H1 (cell line): ENCODE results near the gene SPIB. TPM values are rescaled to one million over a fixed set of nuclear protein-coding genes. Genes with fewer than 3 reads are reported as not detected.

Experiments used
- CTCF ChIA-PET: fragments of 300-600 bp; sonication (Branson Sonifier 250); formaldehyde crosslinking; loops from one replicate; lab custom pipeline; 2021; ENCODE audit not compliant: partially characterized antibody; lab: Charles Lee
- POLR2A ChIA-PET: fragments of 300-600 bp; sonication (Branson Sonifier 250); formaldehyde crosslinking; loops from one replicate; lab custom pipeline; 2021; ENCODE audit warnings: inconsistent platforms; ENCODE audit not compliant: partially characterized antibody; lab: Charles Lee
- DNase-seq, 2 experiments: peaks; one replicate each; pipeline versions ENCODE4 v3.0.0 to v3.0.0-alpha.2; 2010 to 2022; ENCODE audit warnings: low spot score in 2 of 2, low read depth in 1 of 2, mixed read lengths in 1 of 2
- FAIRE-seq: peaks from 2 replicates; lab custom pipeline; 2011; peaks lifted over from hg19 to GRCh38; lab: Jason Lieb, UNC
- H2AFZ ChIP-seq: 2 replicates; pipeline ENCODE4 v1.8.1; 2012; ENCODE audit warnings: low read length, inconsistent platforms
- H2AK5ac ChIP-seq: 2 replicates; pipeline ENCODE4 v1.6.1; 2013; ENCODE audit warnings: low read depth, low read length
- H2BK120ac ChIP-seq: replicated peaks from 2 replicates; pipeline ENCODE3; 2013; ENCODE audit warnings: low read depth, low read length, inconsistent platforms
- H2BK12ac ChIP-seq: 2 replicates; pipeline ENCODE4 v1.6.1; 2013; ENCODE audit warnings: low read depth, low read length
- H2BK15ac ChIP-seq: 2 replicates; pipeline ENCODE4 v1.6.1; 2013; ENCODE audit warnings: low read length
- H2BK20ac ChIP-seq: 2 replicates; pipeline ENCODE4 v1.6.1; 2013; ENCODE audit warnings: low read length
- H2BK5ac ChIP-seq: 2 replicates; pipeline ENCODE4 v1.6.1; 2013; ENCODE audit warnings: low read depth, low read length
- H3K14ac ChIP-seq: 2 replicates; pipeline ENCODE4 v1.6.1; 2013; ENCODE audit warnings: inconsistent platforms; ENCODE audit not compliant: insufficient read length
- H3K18ac ChIP-seq: 2 replicates; pipeline ENCODE4 v1.6.1; 2013; ENCODE audit warnings: low read length; ENCODE audit errors: extremely low read depth
- H3K23ac ChIP-seq: 2 replicates; pipeline ENCODE4 v1.6.1; 2013; ENCODE audit warnings: inconsistent platforms; ENCODE audit not compliant: insufficient read length
- H3K23me2 ChIP-seq: 2 replicates; pipeline ENCODE4 v1.6.1; 2013; ENCODE audit warnings: low read depth, low read length
- H3K27ac ChIP-seq: 2 replicates; pipeline ENCODE4 v1.6.1; 2011; ENCODE audit warnings: low read depth, low read length, inconsistent platforms
- H3K27me3 ChIP-seq, 4 experiments: replicated peaks in 1 of 4; 1 replicate in 1 of 4; 2 replicates in 3 of 4; pipeline versions ENCODE4 v1.6.1 to v1.8.1; 2011 to 2013; ENCODE audit warnings: low read length in 3 of 4, mild to moderate bottlenecking in 3 of 4, inconsistent platforms in 2 of 4, mixed read lengths in 2 of 4, moderate library complexity in 1 of 4; ENCODE audit not compliant: control insufficient read depth in 3 of 4, insufficient read depth in 3 of 4; ENCODE audit errors: extremely low read depth in 1 of 4
- H3K36me3 ChIP-seq, 4 experiments: 2 replicates each; pipeline versions ENCODE4 v1.6.1 to v1.8.1; 2011 to 2013; ENCODE audit warnings: mild to moderate bottlenecking in 4 of 4, low read length in 3 of 4, moderate library complexity in 2 of 4, control low read depth in 1 of 4, inconsistent platforms in 1 of 4; ENCODE audit not compliant: insufficient read depth in 4 of 4, control insufficient read depth in 2 of 4
- H3K4ac ChIP-seq: replicated peaks from 2 replicates; pipeline ENCODE3; 2013; ENCODE audit warnings: low read length, low read depth, mixed read lengths, inconsistent platforms; ENCODE audit not compliant: insufficient read length
- H3K4me1 ChIP-seq, 4 experiments: replicated peaks in 1 of 4; 1 replicate in 1 of 4; 2 replicates in 3 of 4; pipeline versions ENCODE4 v1.6.1 to v1.8.1; 2011 to 2013; ENCODE audit warnings: low read length in 3 of 4, inconsistent platforms in 2 of 4, mixed read lengths in 1 of 4; ENCODE audit not compliant: insufficient read depth in 4 of 4, control insufficient read depth in 3 of 4
- H3K4me2 ChIP-seq, 2 experiments: 2 replicates each; pipeline versions ENCODE4 v1.6.1 to v1.8.1; 2011 to 2013; ENCODE audit warnings: low read depth in 2 of 2, low read length in 2 of 2, control low read depth in 1 of 2, inconsistent platforms in 1 of 2, mild to moderate bottlenecking in 1 of 2; ENCODE audit not compliant: insufficient read depth in 1 of 2
- H3K4me3 ChIP-seq, 4 experiments: fragments of 200-600, 300-600 bp in 1 of 4; sonication (generic), shearing (Covaris generic), sonication (Bioruptor Twin) in 1 of 4; 2 replicates each; pipeline versions ENCODE4 v1.5.1 to v1.8.1; 2011 to 2016; ENCODE audit warnings: low read length in 4 of 4, low read depth in 3 of 4, control low read depth in 2 of 4, inconsistent platforms in 2 of 4, mild to moderate bottlenecking in 2 of 4, mixed read lengths in 1 of 4, moderate library complexity in 1 of 4; ENCODE audit not compliant: insufficient read depth in 2 of 4; ENCODE audit errors: extremely low read depth in 1 of 4
- H3K56ac ChIP-seq: replicated peaks from 2 replicates; pipeline ENCODE3; 2013; ENCODE audit warnings: low read depth, mild to moderate bottlenecking, mixed read lengths, low read length, inconsistent platforms; ENCODE audit not compliant: insufficient read length
- H3K79me1 ChIP-seq: 2 replicates; pipeline ENCODE4 v1.6.1; 2013; ENCODE audit warnings: low read depth, low read length, control low read depth
- H3K79me2 ChIP-seq, 2 experiments: 2 replicates each; pipeline versions ENCODE4 v1.6.1 to v1.8.1; 2012 to 2013; ENCODE audit warnings: low read length in 2 of 2, mild to moderate bottlenecking in 2 of 2, inconsistent platforms in 1 of 2; ENCODE audit not compliant: insufficient read depth in 2 of 2, control insufficient read depth in 1 of 2
- H3K9ac ChIP-seq, 4 experiments: replicated peaks in 1 of 4; 1 replicate in 1 of 4; 2 replicates in 3 of 4; pipeline versions ENCODE4 v1.6.1 to v1.8.1; 2011 to 2013; ENCODE audit warnings: low read depth in 3 of 4, low read length in 3 of 4, control low read depth in 2 of 4, mild to moderate bottlenecking in 2 of 4, moderate library complexity in 2 of 4, inconsistent platforms in 1 of 4; ENCODE audit errors: extremely low read depth in 1 of 4
- H3K9me3 ChIP-seq, 2 experiments: 2 replicates each; pipeline versions ENCODE4 v1.6.1 to v1.8.1; 2012 to 2013; ENCODE audit warnings: mild to moderate bottlenecking in 2 of 2, moderate library complexity in 2 of 2, control low read depth in 1 of 2, inconsistent platforms in 1 of 2, low read depth in 1 of 2, low read length in 1 of 2, mixed read lengths in 1 of 2; ENCODE audit not compliant: insufficient read depth in 2 of 2
- H4K20me1 ChIP-seq, 2 experiments: replicated peaks in 1 of 2; 2 replicates each; pipeline versions ENCODE3 to v1.8.1; 2011 to 2013; ENCODE audit warnings: inconsistent platforms in 2 of 2, low read length in 2 of 2, mild to moderate bottlenecking in 1 of 2; ENCODE audit not compliant: insufficient read depth in 2 of 2, control insufficient read depth in 1 of 2
- H4K5ac ChIP-seq: 2 replicates; pipeline ENCODE4 v1.6.1; 2013; ENCODE audit warnings: low read length, low read depth, mixed read lengths, inconsistent platforms; ENCODE audit not compliant: insufficient read length
- H4K8ac ChIP-seq: 2 replicates; pipeline ENCODE4 v1.8.0; 2013; ENCODE audit warnings: mild to moderate bottlenecking, moderate library complexity, low read length, inconsistent platforms; ENCODE audit not compliant: insufficient read depth; ENCODE audit errors: extremely low read depth
- H4K91ac ChIP-seq: replicated peaks from 2 replicates; pipeline ENCODE3; 2013; ENCODE audit warnings: low read length, mixed read lengths, inconsistent platforms; ENCODE audit not compliant: insufficient read length
- BACH1 ChIP-seq: IDR thresholded peaks from 2 replicates; pipeline ENCODE4 v1.6.1; 2012; ENCODE audit warnings: low read length, improper control_type of control experiment
- EGR1 ChIP-seq: IDR thresholded peaks from 2 replicates; pipeline ENCODE4 v1.6.1; 2011; ENCODE audit warnings: low read depth, low read length, borderline replicate concordance
- GTF2F1 ChIP-seq: IDR thresholded peaks from 2 replicates; pipeline ENCODE4 v1.6.1; 2012; ENCODE audit warnings: low read depth, low read length, improper control_type of control experiment, borderline replicate concordance
- JUND ChIP-seq: IDR thresholded peaks from 2 replicates; pipeline ENCODE4 v1.6.1; 2011; ENCODE audit warnings: mild to moderate bottlenecking, improper control_type of control experiment, low read length
- KDM1A ChIP-seq: fragments of 200-600, 300-600 bp; sonication (generic); IDR thresholded peaks from 2 replicates; pipeline ENCODE4 v1.7.1; 2016; ENCODE audit warnings: mild to moderate bottlenecking, low read length, borderline replicate concordance
- KDM5A ChIP-seq: fragments of 200-600 bp; IDR thresholded peaks from 2 replicates; pipeline ENCODE4 v1.7.1; 2012; ENCODE audit warnings: mild to moderate bottlenecking, low read length, inconsistent platforms, mixed read lengths
- MAFK ChIP-seq: IDR thresholded peaks from 2 replicates; pipeline ENCODE4 v1.6.1; 2012; ENCODE audit warnings: low read depth, mild to moderate bottlenecking, improper control_type of control experiment, low read length
- PHF8 ChIP-seq: fragments of 200-600 bp; sonication (generic); conservative IDR thresholded peaks from 2 replicates; pipeline ENCODE4 v1.7.1; 2012; ENCODE audit warnings: low read depth, mild to moderate bottlenecking, inconsistent platforms, low read length, moderate library complexity
- POLR2A ChIP-seq, 2 experiments: IDR thresholded peaks; 1 replicate in 1 of 2; 2 replicates in 1 of 2; pipeline ENCODE4 v1.6.1; 2011; ENCODE audit warnings: low read depth in 2 of 2, low read length in 2 of 2, mild to moderate bottlenecking in 2 of 2; ENCODE audit errors: control extremely low read depth in 1 of 2
- SIRT6 ChIP-seq: IDR thresholded peaks from one replicate; pipeline ENCODE4 v1.7.1; 2012; ENCODE audit warnings: low read length, inconsistent platforms
- SP4 ChIP-seq: IDR thresholded peaks from 2 replicates; pipeline ENCODE4 v1.6.1; 2012; ENCODE audit warnings: low read length, inconsistent platforms
- YY1 ChIP-seq: IDR thresholded peaks from 2 replicates; pipeline ENCODE4 v1.6.1; 2011; ENCODE audit warnings: low read depth, mild to moderate bottlenecking, low read length
- WGBS, 2 experiments: shearing (Covaris generic) in 1 of 2; methylation state at CpG; one replicate each; pipeline versions ENCODE4 v1.1.6 to v1.1.7; 2013 to 2015; ENCODE audit warnings: low lambda C conversion rate in 2 of 2, mixed read lengths in 2 of 2, inconsistent platforms in 1 of 2, low coverage in 1 of 2, missing lambda C conversion rate in 1 of 2; ENCODE audit not compliant: insufficient replicate concordance in 2 of 2, insufficient coverage in 1 of 2, insufficient read length in 1 of 2; ENCODE audit errors: extremely low coverage in 1 of 2, missing lambda C conversion rate in 1 of 2; 5-methylcytosine and 5-hydroxymethylcytosine counted together
- polyA plus RNA-seq, 7 experiments: library from polyadenylated mRNA; depleted of rRNA in 3 of 7; stranded (reverse) in 5 of 7; unstranded in 2 of 7; fragments of >200 nt in 5 of 7; fragments of 200-250 nt in 2 of 7; gene quantifications; 1 replicate in 5 of 7; 2 replicates in 1 of 7; 4 replicates in 1 of 7; pipeline versions ENCODE4 v1.2.1 to v1.2.3, GENCODE V29; 2011 to 2013; ENCODE audit warnings: missing spikeins in 2 of 7, mixed read lengths in 2 of 7
- total RNA-seq: library from RNA; stranded (reverse); fragmentation: NEBNext Ultra II Directional; extraction: Animal tissue kit (Norgen Biotek cat#: 25700); gene quantifications from 2 replicates; pipeline ENCODE4 v1.2.1, GENCODE V29; 2021
- TF ChIP-seq, protein P1 (sequence below), 3 experiments: IDR thresholded peaks; 1 replicate in 2 of 3; 2 replicates in 1 of 3; pipeline versions ENCODE4 v1.5.1 to v1.6.1; 2011; ENCODE audit warnings: low read length in 3 of 3, mild to moderate bottlenecking in 3 of 3, inconsistent platforms in 2 of 3, low read depth in 1 of 3, moderate library complexity in 1 of 3; ENCODE audit not compliant: insufficient read depth in 1 of 3; ENCODE audit errors: control extremely low read depth in 1 of 3

SPIB gene
- total and polyA plus RNA-seq, 2 of the 8 experiments (the other 6 are each of a cell fraction or from before 2014, with no cell fraction given) = 11.1 to 17.4 TPM

GRCh38 chr19:50434525-50434924 lies 15.8 kb downstream of the SPIB start:
- Histone ChIP-seq H2BK5ac (no peak overlapping the region), H3K18ac (no peak overlapping the region), H2AK5ac (no peak overlapping the region), H3K4me3 (no peak overlapping the region), H3K9me3 (no peaks in the 10 kb centered on the region), H3K56ac (no peak overlapping the region), H2BK20ac (no peak overlapping the region), H2BK120ac (no peak overlapping the region), H4K20me1 (no peaks in the 10 kb centered on the region), H3K36me3 (no peaks in the 10 kb centered on the region), H3K9ac (no peak overlapping the region), H4K5ac (no peak overlapping the region), H3K23ac (no peak overlapping the region), H3K79me1 (no peaks in the 10 kb centered on the region), H2AFZ (no peak overlapping the region), H4K91ac (no peak overlapping the region), H3K4me2 (no peak overlapping the region), H3K27ac (no peak overlapping the region), H3K4me1 (peaks cover 2 to 14% (median 9%) of the 10 kb centered on the region in 4 experiments), H4K8ac (peak overlapping the region; percentile 59; the same call in 1 of the 2 replicates), H3K4ac (no peak overlapping the region), H3K23me2 (peaks cover 7% of the 10 kb centered on the region; the same call in 1 of the 2 replicates), H2BK15ac (no peak overlapping the region), H3K27me3 (peaks cover 0 to 9% (median 3%) of the 10 kb centered on the region in 4 experiments; a peak in 4 of 7 replicates), H3K14ac (no peak overlapping the region), H2BK12ac (no peak overlapping the region), H3K79me2 (no peaks in the 10 kb centered on the region)
- DNase-seq = no peak
- CTCF ChIA-PET = interaction anchor here (1.2 kb wide), 1 partner anchor 102 kb away, joined by 3 read pairs; no protein-coding TSS in a partner anchor
- 76% methylated on average over 12 of the region's 12 CpGs; no CpG with 5 or more reads in 1 of the 2 experiments for WGBS, 2 experiments
- POLR2A ChIA-PET = interaction anchor here (1.0 kb wide), 1 partner anchor 29 kb away, joined by 3 read pairs; no protein-coding TSS in a partner anchor
- no peak for FAIRE-seq
- TF ChIP-seq GTF2F1 (no peak), MAFK (no peak), JUND (no peak), SIRT6 (no peak), SP4 (no peak), BACH1 (no peak), PHF8 (no peak), YY1 (no peak), KDM1A (no peak), KDM5A (no peak), POLR2A (IDR thresholded peaks at IDR 0.05; ENCODE audit: control extremely low read depth in 1 of 2, low read depth in 2 of 2, low read length in 2 of 2) (no peak), EGR1 (no peak)
- TF ChIP-seq, protein P1, sequence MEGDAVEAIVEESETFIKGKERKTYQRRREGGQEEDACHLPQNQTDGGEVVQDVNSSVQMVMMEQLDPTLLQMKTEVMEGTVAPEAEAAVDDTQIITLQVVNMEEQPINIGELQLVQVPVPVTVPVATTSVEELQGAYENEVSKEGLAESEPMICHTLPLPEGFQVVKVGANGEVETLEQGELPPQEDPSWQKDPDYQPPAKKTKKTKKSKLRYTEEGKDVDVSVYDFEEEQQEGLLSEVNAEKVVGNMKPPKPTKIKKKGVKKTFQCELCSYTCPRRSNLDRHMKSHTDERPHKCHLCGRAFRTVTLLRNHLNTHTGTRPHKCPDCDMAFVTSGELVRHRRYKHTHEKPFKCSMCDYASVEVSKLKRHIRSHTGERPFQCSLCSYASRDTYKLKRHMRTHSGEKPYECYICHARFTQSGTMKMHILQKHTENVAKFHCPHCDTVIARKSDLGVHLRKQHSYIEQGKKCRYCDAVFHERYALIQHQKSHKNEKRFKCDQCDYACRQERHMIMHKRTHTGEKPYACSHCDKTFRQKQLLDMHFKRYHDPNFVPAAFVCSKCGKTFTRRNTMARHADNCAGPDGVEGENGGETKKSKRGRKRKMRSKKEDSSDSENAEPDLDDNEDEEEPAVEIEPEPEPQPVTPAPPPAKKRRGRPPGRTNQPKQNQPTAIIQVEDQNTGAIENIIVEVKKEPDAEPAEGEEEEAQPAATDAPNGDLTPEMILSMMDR (IDR thresholded peaks at IDR 0.05; ENCODE audit: control extremely low read depth in 1 of 3, insufficient read depth in 1 of 3, low read depth in 1 of 3, low read length in 3 of 3) = no peak
